Epithelial cell of esophagus (primary cell): ENCODE results near the gene JPH3.
A peak's percentile ranks its signal among the peaks of the same experiment; 100 is the strongest.

Experiments
- DNase-seq: peaks from one replicate; pipeline ENCODE4 v3.0.0; 2010; ENCODE audit warnings: low read depth
- H3K4me3 ChIP-seq: 2 replicates; pipeline ENCODE4 v1.5.1; 2011; ENCODE audit warnings: mild to moderate bottlenecking, low read length, control low read depth
- CTCF ChIP-seq: IDR thresholded peaks from 2 replicates; pipeline ENCODE4 v1.5.1; 2011; ENCODE audit warnings: low read depth, mild to moderate bottlenecking, low read length, control low read depth, inconsistent platforms; ENCODE audit not compliant: insufficient read depth; ENCODE audit errors: missing control alignments

The JPH3 gene

GRCh38 chr16:87582966-87583325 is 19.4 kb upstream of the JPH3 start:
- no peak overlapping the region for H3K4me3 ChIP-seq
- no peak for DNase-seq
- TF ChIP-seq CTCF = no peak

GRCh38 chr16:87583453-87584131 is 18.7 kb upstream of the JPH3 start:
- no peak for TF ChIP-seq CTCF
- DNase-seq = no peak
- no peak overlapping the region for H3K4me3 ChIP-seq

GRCh38 chr16:87584271-87584670 is 18.0 kb upstream of the JPH3 start:
- DNase-seq = no peak
- no peak for TF ChIP-seq CTCF
- H3K4me3 ChIP-seq = no peak overlapping the region

GRCh38 chr16:87584975-87585374 is 17.3 kb upstream of the JPH3 start:
- no peak for DNase-seq
- no peak overlapping the region for H3K4me3 ChIP-seq
- no peak for TF ChIP-seq CTCF

- no peak for DNase-seq
- no peak overlapping the region for H3K4me3 ChIP-seq
- no peak for TF ChIP-seq CTCF
These were observed 16.7 kb upstream of the JPH3 start for GRCh38 chr16:87585442-87586200.

GRCh38 chr16:87586201-87586782 is 16.0 kb upstream of the JPH3 start:
- H3K4me3 ChIP-seq = no peak overlapping the region
- peak; percentile 31 for DNase-seq
- TF ChIP-seq CTCF = no peak
